ES-I3 (cell line): ENCODE measurements around the gene TYK2.
"Not testable (repeated sequence)": the region's sequence is repeated elsewhere in the genome, so short reads cannot be mapped to it uniquely, and the experiment has no call there.

Experiments
- H3K36me3 ChIP-seq: 2 replicates; pipeline ENCODE4 v1.6.1; 2013; ENCODE audit warnings: mild to moderate bottlenecking, low read length, control low read depth, moderate library complexity; ENCODE audit not compliant: insufficient read depth
- H3K4me1 ChIP-seq: 2 replicates; pipeline ENCODE4 v1.6.1; 2013; ENCODE audit warnings: mild to moderate bottlenecking, control low read depth, low read length; ENCODE audit not compliant: insufficient read depth
- H3K9ac ChIP-seq: 2 replicates; pipeline ENCODE4 v1.6.1; 2013; ENCODE audit warnings: low read depth, mild to moderate bottlenecking, low read length, moderate library complexity
- H3K9me3 ChIP-seq: 2 replicates; pipeline ENCODE4 v1.6.1; 2013; ENCODE audit warnings: mild to moderate bottlenecking, low read length, moderate library complexity; ENCODE audit not compliant: control insufficient read depth, insufficient read depth

The TYK2 gene

GRCh38 chr19:10339977-10340376 is 40.4 kb downstream of the TYK2 start:
- Histone ChIP-seq H3K9me3 (no peaks in the 10 kb centered on the region), H3K36me3 (no peaks in the 10 kb centered on the region), H3K9ac (peak overlapping the region; percentile 5; the same call in 1 of the 2 replicates), H3K4me1 (peaks cover 15% of the 10 kb centered on the region)

GRCh38 chr19:10339380-10339960 is 40.9 kb downstream of the TYK2 start, which contains the start of gene ICAM3:
TSS of gene ICAM3 (minus strand) at chr19:10339624. CDS start at chr19:10339614, 10 bp downstream.
- Histone ChIP-seq H3K36me3 (no peaks in the 10 kb centered on the region), H3K9me3 (no peaks in the 10 kb centered on the region), H3K9ac (peak within 1 kb of the TSS; percentile 5; the same call in 1 of the 2 replicates), H3K4me1 (peaks cover 15% of the 10 kb centered on the region)

- Histone ChIP-seq H3K36me3 (no peaks in the 10 kb centered on the region), H3K4me1 (peaks cover 15% of the 10 kb centered on the region), H3K9ac (peak overlapping the region; percentile 5; the same call in 1 of the 2 replicates), H3K9me3 (no peaks in the 10 kb centered on the region)
Observed at GRCh38 chr19:10338940-10339339, 41.4 kb downstream of the TYK2 start.

GRCh38 chr19:10336725-10337124 is 43.6 kb downstream of the TYK2 start:
- not testable (repeated sequence) for H3K9ac ChIP-seq, H3K36me3 ChIP-seq, H3K9me3 ChIP-seq
- peaks cover 19% of the 10 kb centered on the region for H3K4me1 ChIP-seq

- H3K9ac ChIP-seq: peak overlapping the region; percentile 28; the same call in 1 of the 2 replicates
- H3K9me3 ChIP-seq: no peaks in the 10 kb centered on the region
- peaks cover 19% of the 10 kb centered on the region for H3K4me1 ChIP-seq
- no peaks in the 10 kb centered on the region for H3K36me3 ChIP-seq
Observed at GRCh38 chr19:10335352-10335985, 44.9 kb downstream of the TYK2 start.

- Histone ChIP-seq H3K36me3 (0 out of 2 replicates have a peak, but pooled peaks cover 5% of the 10 kb centered on the region), H3K9ac (peak overlapping the region; percentile 98; the same call in 1 of the 2 replicates), H3K9me3 (no peaks in the 10 kb centered on the region), H3K4me1 (peaks cover 16% of the 10 kb centered on the region)
Observed at GRCh38 chr19:10334588-10335351, 45.6 kb downstream of the TYK2 start.

- Histone ChIP-seq H3K9ac (peak overlapping the region; percentile 98), H3K36me3 (peaks cover 11% of the 10 kb centered on the region; the same call in 1 of the 2 replicates), H3K4me1 (peaks cover 8% of the 10 kb centered on the region), H3K9me3 (no peaks in the 10 kb centered on the region)
Observed at GRCh38 chr19:10333758-10334587, 46.4 kb downstream of the TYK2 start.

- H3K4me1 ChIP-seq: peaks cover 4% of the 10 kb centered on the region; the same call in 1 of the 2 replicates
- H3K36me3 ChIP-seq: peaks cover 17% of the 10 kb centered on the region
Observed at GRCh38 chr19:10332965-10333757, 47.2 kb downstream of the TYK2 start, which contains the start of gene RAVER1. TSS of gene RAVER1 (minus strand) at chr19:10333529. CDS start at chr19:10333507, 22 bp downstream.

GRCh38 chr19:10332158-10332964 is 48.0 kb downstream of the TYK2 start:
- H3K36me3 ChIP-seq: peaks cover 23% of the 10 kb centered on the region
- peak overlapping the region; percentile 98; the same call in 1 of the 2 replicates for H3K9ac ChIP-seq
- no peaks in the 10 kb centered on the region for H3K9me3 ChIP-seq
- H3K4me1 ChIP-seq: peaks cover 4% of the 10 kb centered on the region; the same call in 1 of the 2 replicates

More at GRCh38 chr19:10332965-10333757, 47.2 kb downstream of the TYK2 start, which contains the start of gene RAVER1:
- no peaks in the 10 kb centered on the region for H3K9me3 ChIP-seq
- peak within 1 kb of the TSS; percentile 98 for H3K9ac ChIP-seq

GRCh38 chr19:10329555-10329954 is 50.8 kb downstream of the TYK2 start:
- no peaks in the 10 kb centered on the region for H3K9me3 ChIP-seq
- peaks cover 23% of the 10 kb centered on the region for H3K36me3 ChIP-seq
- no peak overlapping the region for H3K9ac ChIP-seq
- peaks cover 4% of the 10 kb centered on the region; the same call in 1 of the 2 replicates for H3K4me1 ChIP-seq

- peaks cover 4% of the 10 kb centered on the region; the same call in 1 of the 2 replicates for H3K4me1 ChIP-seq
- no peaks in the 10 kb centered on the region for H3K9me3 ChIP-seq
- H3K36me3 ChIP-seq: peaks cover 23% of the 10 kb centered on the region
- no peak overlapping the region for H3K9ac ChIP-seq
Observed at GRCh38 chr19:10328558-10329429, 51.6 kb downstream of the TYK2 start.

- no peak overlapping the region for H3K9ac ChIP-seq
- H3K9me3 ChIP-seq: no peaks in the 10 kb centered on the region
- H3K4me1 ChIP-seq: peaks cover 4% of the 10 kb centered on the region; the same call in 1 of the 2 replicates
- peaks cover 23% of the 10 kb centered on the region for H3K36me3 ChIP-seq
Observed at GRCh38 chr19:10327793-10328192, 52.6 kb downstream of the TYK2 start.
